K562 (cell line): ENCODE results near the gene DAP. TPM values are rescaled to one million over a fixed set of nuclear protein-coding genes. Genes with fewer than 3 reads are reported as not detected.

Source experiments
- ARID2 ChIP-seq: fragments of 450-650 bp; IDR thresholded peaks from 2 replicates; pipeline ENCODE4 v1.6.1; 2017; ENCODE audit warnings: antibody characterized with exemption, mild to moderate bottlenecking
- CEBPG ChIP-seq, 3 experiments: fragments of 200-800 bp in 1 of 3; sonication (Bioruptor generic) in 1 of 3; sonication (generic) in 1 of 3; formaldehyde crosslinking in 1 of 3; IDR thresholded peaks in 2 of 3; conservative IDR thresholded peaks in 1 of 3; 2 replicates each; pipeline versions ENCODE4 v1.6.1 to v1.8.0; 2016 to 2022; ENCODE audit warnings: missing compliant biosample characterization in 2 of 3, missing genetic modification characterization in 2 of 3, mild to moderate bottlenecking in 1 of 3, missing genetic modification reagents in 1 of 3
- CREBBP ChIP-seq: IDR thresholded peaks from one replicate; pipeline ENCODE4 v1.6.1; 2012; ENCODE audit warnings: low read depth, mild to moderate bottlenecking, control low read depth, inconsistent platforms, low read length
- DPF2 ChIP-seq: fragments of 450-650 bp; IDR thresholded peaks from 2 replicates; pipeline ENCODE4 v1.6.1; 2016
- E2F4 ChIP-seq: sonication (generic); formaldehyde crosslinking; IDR thresholded peaks from 2 replicates; pipeline ENCODE4 v1.8.0; 2022; ENCODE audit warnings: mild to moderate bottlenecking, low read depth, missing genetic modification reagents
- HEY1 ChIP-seq: fragments of 250-450 bp; sonication (Bioruptor Pico); IDR thresholded peaks from 2 replicates; pipeline ENCODE4 v1.5.0; 2020; ENCODE audit warnings: mild to moderate bottlenecking, moderate library complexity, borderline replicate concordance
- JUND ChIP-seq, 2 experiments: IDR thresholded peaks; 2 replicates in 1 of 2; 3 replicates in 1 of 2; pipeline ENCODE4 v1.6.1; 2011; ENCODE audit warnings: borderline replicate concordance in 2 of 2, low read depth in 2 of 2, low read length in 2 of 2, improper control_type of control experiment in 1 of 2, missing biosample characterization in 1 of 2, missing genetic modification characterization in 1 of 2, missing genetic modification reagents in 1 of 2
- KDM1A ChIP-seq, 2 experiments: fragments of 450-650 bp; IDR thresholded peaks; 2 replicates each; pipeline ENCODE4 v1.6.1; 2016; ENCODE audit warnings: mild to moderate bottlenecking in 2 of 2
- KLF6 ChIP-seq: fragments of 250-450 bp; sonication (Bioruptor Pico); IDR thresholded peaks from 2 replicates; pipeline ENCODE4 v1.4.0; 2020; ENCODE audit warnings: mild to moderate bottlenecking, moderate library complexity, borderline replicate concordance
- MCM5 ChIP-seq: fragments of 450-650 bp; IDR thresholded peaks from 2 replicates; pipeline ENCODE4 v1.6.1; 2016; ENCODE audit warnings: low read depth
- MEF2D ChIP-seq: conservative IDR thresholded peaks from 2 replicates; pipeline ENCODE4 v1.6.1; 2016; ENCODE audit warnings: low read depth, missing genetic modification characterization, missing compliant biosample characterization
- SMARCE1 ChIP-seq: fragments of 450-650 bp; IDR thresholded peaks from 2 replicates; pipeline ENCODE4 v1.7.1; 2016; ENCODE audit warnings: mild to moderate bottlenecking
- SOX6 ChIP-seq: fragments of 450-650 bp; IDR thresholded peaks from 2 replicates; pipeline ENCODE4 v1.6.1; 2014; ENCODE audit warnings: mild to moderate bottlenecking
- TEAD1 ChIP-seq, 2 experiments: fragments of 450-650 bp in 1 of 2; sonication (generic) in 1 of 2; formaldehyde crosslinking; IDR thresholded peaks; 2 replicates each; pipeline versions ENCODE4 v1.4.0 to v1.8.0; 2020 to 2022; ENCODE audit warnings: mild to moderate bottlenecking in 2 of 2, missing genetic modification reagents in 1 of 2
- TGIF2 ChIP-seq: sonication (generic); formaldehyde crosslinking; IDR thresholded peaks from 2 replicates; pipeline ENCODE4 v1.8.1; 2022; ENCODE audit warnings: mild to moderate bottlenecking, missing genetic modification reagents, moderate library complexity
- ZNF121 ChIP-seq: sonication (generic); formaldehyde crosslinking; conservative IDR thresholded peaks from 2 replicates; pipeline ENCODE4 v1.8.0; 2022; ENCODE audit warnings: missing genetic modification reagents
- ZNF124 ChIP-seq: sonication (generic); formaldehyde crosslinking; IDR thresholded peaks from 2 replicates; pipeline ENCODE4 v1.8.1; 2022; ENCODE audit warnings: missing genetic modification reagents
- polyA plus RNA-seq, 8 experiments: library from polyadenylated mRNA; depleted of rRNA in 4 of 8; stranded (reverse) in 5 of 8; unstranded in 3 of 8; fragments of >200 nt; fragmentation: Nextera tagmentation in 2 of 8; fragmentation: Illumina TruSeq in 1 of 8; extraction: Ambion mirVana in 2 of 8; extraction: Trizol in 1 of 8; gene quantifications; 2 replicates each; pipeline versions ENCODE4 v1.2.1 to v1.2.3, GENCODE V29; 2011 to 2014; ENCODE audit warnings: inconsistent platforms in 1 of 8, missing spikeins in 1 of 8
- total RNA-seq, 7 experiments: library from RNA; depleted of rRNA in 6 of 7; stranded (reverse); fragments of >200 nt in 6 of 7; fragmentation: Illumina TruSeq in 2 of 7; extraction: Trizol in 2 of 7; gene quantifications; 2 replicates each; pipeline versions ENCODE4 v1.2.1 to v1.2.3, GENCODE V29; 2011 to 2021; ENCODE audit warnings: low replicate concordance in 1 of 7

DAP gene
- total and polyA plus RNA-seq, 9 of the 15 experiments (the other 6 are each of a cell fraction or from before 2014, with no cell fraction given): 14.1 to 151 (median 34.5) TPM

GRCh38 chr5:10789021-10789420, 28.0 kb upstream of the DAP start (continued):
- peak; percentile 88 for TF ChIP-seq SOX6
- TF ChIP-seq KDM1A (IDR thresholded peaks at IDR 0.05): peak; percentile 50 to 56; a peak in 2 of 4 replicates
- no peak for TF ChIP-seq CREBBP
- TF ChIP-seq HEY1 (CRISPR knock-in tag): no peak
- peak; percentile 75 for TF ChIP-seq JUND (IDR thresholded peaks at IDR 0.05; ENCODE audit: borderline replicate concordance, low read depth, low read length)
- peak; percentile 28; the same call in 1 of the 3 replicates for TF ChIP-seq JUND (tag; IDR thresholded peaks at IDR 0.05; ENCODE audit: borderline replicate concordance, low read depth, low read length)
- TF ChIP-seq ZNF121 (CRISPR knock-in tag): no peak
- TF ChIP-seq MCM5: no peak
- TF ChIP-seq TEAD1 (CRISPR knock-in tag; IDR thresholded peaks at IDR 0.05): no peak
- no peak for TF ChIP-seq E2F4
- no peak for TF ChIP-seq ZNF124 (CRISPR knock-in tag)
- TF ChIP-seq TGIF2: no peak
- peak; percentile 54 for TF ChIP-seq DPF2
- 0 out of 2 replicates have a peak, but pooled peaks have one; percentile 69 for TF ChIP-seq MEF2D
- no peak for TF ChIP-seq KLF6 (CRISPR knock-in tag)
- no peak for TF ChIP-seq CEBPG (CRISPR knock-in tag; IDR thresholded peaks at IDR 0.05)
- peak in 1 of 2 experiments; percentile 45; a peak in 2 of 4 replicates for TF ChIP-seq CEBPG (tag; conservative IDR thresholded peaks at IDR 0.05 in 1 of 2, IDR thresholded peaks at IDR 0.05 in 1 of 2)
- TF ChIP-seq ARID2: no peak
- TF ChIP-seq SMARCE1: 0 out of 2 replicates have a peak, but pooled peaks have one; percentile 27
